Parathyroid adenoma (tissue), 2 donors: ENCODE results near the gene ANO10.
"Not testable (repeated sequence)": the region's sequence is repeated elsewhere in the genome, so short reads cannot be mapped to it uniquely, and the experiment has no call there.

Experiments
- H2AFZ ChIP-seq: fragments of 300-600 bp; sonication (generic); one replicate; pipeline ENCODE4 v1.7.0; 2017; ENCODE audit warnings: antibody characterized with exemption, mild to moderate bottlenecking
- H3K27ac ChIP-seq: fragments of 300-600 bp; sonication (generic); one replicate; pipeline ENCODE4 v1.7.0; 2017
- H3K27me3 ChIP-seq: fragments of 300-600 bp; sonication (generic); one replicate; pipeline ENCODE4 v1.7.0; 2017; ENCODE audit warnings: low read length; ENCODE audit not compliant: control insufficient read depth, insufficient read depth
- H3K36me3 ChIP-seq: fragments of 300-600 bp; sonication (generic); one replicate; pipeline ENCODE4 v1.7.0; 2017; ENCODE audit warnings: low read length; ENCODE audit not compliant: control insufficient read depth, insufficient read depth
- H3K4me1 ChIP-seq: fragments of 300-600 bp; sonication (generic); one replicate; pipeline ENCODE4 v1.7.0; 2017; ENCODE audit warnings: control low read depth
- H3K4me2 ChIP-seq: fragments of 300-600 bp; sonication (generic); one replicate; pipeline ENCODE4 v1.7.0; 2017; ENCODE audit warnings: low read length
- H3K4me3 ChIP-seq: fragments of 300-600 bp; sonication (generic); one replicate; pipeline ENCODE4 v1.7.0; 2017; ENCODE audit warnings: low read depth, low read length
- H3K79me2 ChIP-seq: fragments of 300-600 bp; sonication (generic); one replicate; pipeline ENCODE4 v1.7.0; 2017; ENCODE audit warnings: control low read depth
- H3K9ac ChIP-seq: fragments of 300-600 bp; sonication (generic); one replicate; pipeline ENCODE4 v1.7.0; 2017; ENCODE audit warnings: mild to moderate bottlenecking
- H3K9me3 ChIP-seq: fragments of 300-600 bp; sonication (generic); one replicate; pipeline ENCODE4 v1.7.0; 2017; ENCODE audit warnings: low read length; ENCODE audit not compliant: control insufficient read depth
- TF ChIP-seq, protein P1 (sequence below): fragments of 300-600 bp; sonication (generic); IDR thresholded peaks from one replicate; pipeline ENCODE4 v1.7.0; 2017; ENCODE audit warnings: antibody characterized with exemption, mild to moderate bottlenecking
- donor health status: primary hyperparathyroidism.

ANO10 gene, protein sequence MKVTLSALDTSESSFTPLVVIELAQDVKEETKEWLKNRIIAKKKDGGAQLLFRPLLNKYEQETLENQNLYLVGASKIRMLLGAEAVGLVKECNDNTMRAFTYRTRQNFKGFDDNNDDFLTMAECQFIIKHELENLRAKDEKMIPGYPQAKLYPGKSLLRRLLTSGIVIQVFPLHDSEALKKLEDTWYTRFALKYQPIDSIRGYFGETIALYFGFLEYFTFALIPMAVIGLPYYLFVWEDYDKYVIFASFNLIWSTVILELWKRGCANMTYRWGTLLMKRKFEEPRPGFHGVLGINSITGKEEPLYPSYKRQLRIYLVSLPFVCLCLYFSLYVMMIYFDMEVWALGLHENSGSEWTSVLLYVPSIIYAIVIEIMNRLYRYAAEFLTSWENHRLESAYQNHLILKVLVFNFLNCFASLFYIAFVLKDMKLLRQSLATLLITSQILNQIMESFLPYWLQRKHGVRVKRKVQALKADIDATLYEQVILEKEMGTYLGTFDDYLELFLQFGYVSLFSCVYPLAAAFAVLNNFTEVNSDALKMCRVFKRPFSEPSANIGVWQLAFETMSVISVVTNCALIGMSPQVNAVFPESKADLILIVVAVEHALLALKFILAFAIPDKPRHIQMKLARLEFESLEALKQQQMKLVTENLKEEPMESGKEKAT

DNA sequence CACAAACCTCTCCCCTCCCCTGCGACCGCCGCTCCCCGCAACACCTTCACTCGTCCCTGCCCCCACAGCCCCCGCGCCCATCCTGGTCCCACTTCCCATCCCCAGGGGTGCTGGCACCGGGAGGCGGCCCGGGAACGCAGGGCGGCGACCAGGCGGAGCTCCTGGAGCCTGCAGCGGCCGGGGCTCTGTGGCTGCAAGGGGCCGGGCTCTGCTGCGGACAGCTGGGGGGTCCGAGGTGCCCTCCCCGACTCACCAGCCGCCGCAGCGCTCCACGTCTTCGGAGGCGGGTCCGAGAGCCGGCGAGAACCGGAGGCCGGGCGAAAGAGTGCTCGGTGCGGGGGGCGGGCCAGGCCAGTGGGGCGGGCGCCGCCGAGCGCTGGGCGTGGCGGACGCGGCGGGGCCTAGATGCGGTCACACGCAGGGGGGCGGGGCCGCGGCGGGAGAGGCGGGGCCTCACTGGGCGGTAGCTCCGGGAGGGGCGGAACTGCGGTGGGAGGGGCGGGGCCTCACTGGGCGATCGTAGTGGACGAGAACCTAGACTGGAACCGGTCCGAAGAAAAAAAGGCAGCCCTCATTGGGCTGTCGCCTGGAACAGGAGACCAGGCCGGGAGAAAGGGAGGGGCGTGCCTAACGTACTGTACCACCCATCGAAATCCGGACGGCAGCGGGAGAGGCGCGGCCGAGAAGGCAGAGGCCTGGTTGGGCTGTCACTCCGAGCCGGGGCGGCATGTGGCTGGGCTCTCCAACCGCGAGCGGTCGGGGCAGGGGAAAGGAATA, at the start of gene ANO10:
Gene ANO10, minus strand, starts transcription at position 356 of the 777 bp plus-strand sequence. CDS start 16,159 bp downstream, outside the sequence.
- no peaks in the 10 kb centered on the region for H3K9me3 ChIP-seq
- H3K9ac ChIP-seq: peak within 1 kb of the TSS; percentile 71
- TF ChIP-seq, protein P1, sequence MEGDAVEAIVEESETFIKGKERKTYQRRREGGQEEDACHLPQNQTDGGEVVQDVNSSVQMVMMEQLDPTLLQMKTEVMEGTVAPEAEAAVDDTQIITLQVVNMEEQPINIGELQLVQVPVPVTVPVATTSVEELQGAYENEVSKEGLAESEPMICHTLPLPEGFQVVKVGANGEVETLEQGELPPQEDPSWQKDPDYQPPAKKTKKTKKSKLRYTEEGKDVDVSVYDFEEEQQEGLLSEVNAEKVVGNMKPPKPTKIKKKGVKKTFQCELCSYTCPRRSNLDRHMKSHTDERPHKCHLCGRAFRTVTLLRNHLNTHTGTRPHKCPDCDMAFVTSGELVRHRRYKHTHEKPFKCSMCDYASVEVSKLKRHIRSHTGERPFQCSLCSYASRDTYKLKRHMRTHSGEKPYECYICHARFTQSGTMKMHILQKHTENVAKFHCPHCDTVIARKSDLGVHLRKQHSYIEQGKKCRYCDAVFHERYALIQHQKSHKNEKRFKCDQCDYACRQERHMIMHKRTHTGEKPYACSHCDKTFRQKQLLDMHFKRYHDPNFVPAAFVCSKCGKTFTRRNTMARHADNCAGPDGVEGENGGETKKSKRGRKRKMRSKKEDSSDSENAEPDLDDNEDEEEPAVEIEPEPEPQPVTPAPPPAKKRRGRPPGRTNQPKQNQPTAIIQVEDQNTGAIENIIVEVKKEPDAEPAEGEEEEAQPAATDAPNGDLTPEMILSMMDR: no peak
- H3K79me2 ChIP-seq: no peaks in the 10 kb centered on the region
- peak within 1 kb of the TSS; percentile 92 for H3K4me2 ChIP-seq
- H3K36me3 ChIP-seq: no peaks in the 10 kb centered on the region
- H3K27me3 ChIP-seq: no peaks in the 10 kb centered on the region
- peak within 1 kb of the TSS; percentile 81 for H3K4me3 ChIP-seq
- H2AFZ ChIP-seq: peak within 1 kb of the TSS; percentile 95
- peaks cover 4% of the 10 kb centered on the region for H3K4me1 ChIP-seq
- H3K27ac ChIP-seq: peak within 1 kb of the TSS; percentile 85

DNA sequence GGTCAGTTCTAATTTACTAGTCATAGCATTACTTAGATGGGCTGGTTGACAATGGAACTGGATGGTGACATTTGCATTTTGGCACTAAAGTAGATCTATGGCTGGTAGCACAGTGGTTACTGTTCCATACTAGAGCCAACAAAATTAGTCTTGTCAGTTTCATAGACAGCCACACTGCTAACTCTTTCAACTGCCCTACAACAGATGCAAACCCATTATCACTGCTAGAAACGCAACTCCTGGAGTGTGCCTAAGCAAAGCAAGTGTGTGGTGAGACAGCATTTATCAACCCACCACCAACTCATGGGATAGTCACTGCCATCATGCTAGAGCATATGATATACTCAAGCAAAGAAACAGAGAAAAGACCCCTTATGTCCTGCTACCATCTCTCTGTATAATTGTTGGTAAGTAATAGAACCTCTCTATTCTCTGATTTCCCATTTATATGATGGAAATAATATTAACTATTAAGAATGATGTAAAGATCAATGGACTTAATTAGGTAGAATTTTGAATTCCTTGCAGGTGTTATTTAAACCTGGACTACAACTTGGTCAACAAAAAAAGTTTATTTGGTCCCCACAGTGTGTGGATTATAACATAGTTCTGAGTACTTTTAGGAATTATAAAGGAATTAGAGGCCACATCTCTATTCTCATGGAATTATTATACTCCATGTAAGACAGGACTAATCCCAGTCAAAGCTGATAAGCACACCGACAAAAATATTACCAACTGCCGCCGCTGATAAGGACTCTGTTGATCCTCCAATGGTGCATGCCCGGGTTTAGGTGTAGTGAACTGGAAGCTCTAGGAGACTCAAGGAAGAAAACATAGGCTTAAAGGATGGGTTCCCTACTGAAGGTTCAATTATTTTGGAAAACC, 49.1 kb upstream of the ANO10 start:
- Histone ChIP-seq H3K27me3 (no peaks in the 10 kb centered on the region), H3K4me2 (no peak overlapping the region), H3K27ac (no peak overlapping the region), H3K4me3 (no peak overlapping the region), H3K9ac (no peak overlapping the region), H3K4me1 (no peaks in the 10 kb centered on the region), H3K9me3 (no peaks in the 10 kb centered on the region), H3K79me2 (no peaks in the 10 kb centered on the region), H2AFZ (no peak overlapping the region), H3K36me3 (no peaks in the 10 kb centered on the region)
- TF ChIP-seq, protein P1: no peak

DNA sequence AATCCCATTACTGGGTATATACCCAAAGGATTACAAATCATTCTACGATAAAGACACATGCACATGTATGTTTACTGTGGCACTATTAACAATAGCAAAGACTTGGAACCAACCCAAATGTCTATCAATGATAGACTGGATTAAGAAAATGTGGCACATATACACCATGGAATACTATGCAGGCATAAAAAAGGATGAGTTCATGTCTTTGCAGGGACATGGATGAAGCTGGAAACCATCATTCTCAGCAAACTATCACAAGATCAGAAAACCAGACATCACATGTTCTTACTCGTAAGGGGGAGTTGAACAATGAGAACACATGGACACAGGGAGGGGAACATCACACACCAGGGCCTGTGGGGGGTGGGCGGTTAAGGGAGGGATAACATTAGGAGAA, 43.2 kb upstream of the ANO10 start:
- not testable (repeated sequence) for H3K9ac ChIP-seq, H2AFZ ChIP-seq, H3K27ac ChIP-seq, H3K9me3 ChIP-seq, H3K4me2 ChIP-seq, H3K4me1 ChIP-seq, H3K36me3 ChIP-seq, H3K79me2 ChIP-seq, H3K27me3 ChIP-seq, H3K4me3 ChIP-seq

DNA sequence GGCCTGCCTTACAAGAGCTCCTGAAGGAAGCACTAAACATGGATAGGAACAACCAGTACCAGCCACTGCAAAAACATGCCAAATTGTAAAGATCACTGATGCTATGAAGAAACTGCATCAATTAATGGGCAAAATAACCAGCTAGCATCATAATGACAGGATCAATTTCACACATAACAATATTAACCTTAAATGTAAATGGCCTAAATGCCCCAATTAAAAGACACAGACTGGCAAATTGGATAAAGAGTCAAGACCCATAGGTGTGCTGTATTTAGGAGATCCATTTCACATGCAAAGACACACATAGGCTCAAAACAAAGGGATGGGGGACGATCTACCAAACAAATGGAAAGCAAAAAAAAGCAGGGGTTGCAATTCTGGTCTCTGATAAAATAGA, 39.6 kb upstream of the ANO10 start:
- H3K4me3 ChIP-seq, H3K9me3 ChIP-seq, H3K4me2 ChIP-seq, H2AFZ ChIP-seq, H3K27me3 ChIP-seq, H3K27ac ChIP-seq, H3K9ac ChIP-seq, H3K4me1 ChIP-seq, H3K36me3 ChIP-seq, H3K79me2 ChIP-seq: not testable (repeated sequence)

DNA sequence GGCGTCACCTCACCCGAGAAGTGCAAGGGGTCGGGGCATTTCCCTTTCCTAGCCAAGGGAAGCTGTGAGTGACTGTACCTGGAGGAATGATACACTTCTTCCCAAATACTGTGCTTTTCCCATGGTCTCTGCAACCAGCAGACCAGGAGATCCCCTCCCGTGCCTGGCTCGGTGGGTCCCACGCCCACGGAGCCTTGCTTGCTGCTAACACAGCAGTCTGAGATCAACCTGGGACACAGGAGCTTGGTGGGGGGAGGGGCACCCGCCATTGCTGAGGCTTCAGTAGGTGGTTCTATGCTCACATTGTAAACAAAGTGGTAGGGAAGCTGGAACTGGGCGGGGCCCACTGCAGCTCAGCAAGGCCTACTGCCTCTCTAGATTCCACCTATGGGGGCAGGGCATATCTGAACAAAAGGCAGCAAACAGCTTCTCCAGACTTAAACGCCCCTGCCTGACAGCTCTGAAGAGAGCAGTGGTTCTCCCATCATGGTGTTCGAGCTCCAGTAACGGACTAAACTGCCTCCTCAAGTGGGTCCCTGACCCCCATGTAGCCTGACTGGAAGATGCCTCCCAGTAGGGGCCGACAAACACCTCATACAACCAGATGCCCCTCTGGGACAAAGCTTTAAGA, 37.6 kb upstream of the ANO10 start:
- TF ChIP-seq, protein P1: no peak
- peak overlapping the region; percentile 45 for H2AFZ ChIP-seq
- no peak overlapping the region for H3K9ac ChIP-seq
- no peaks in the 10 kb centered on the region for H3K4me1 ChIP-seq
- no peaks in the 10 kb centered on the region for H3K9me3 ChIP-seq
- no peak overlapping the region for H3K4me3 ChIP-seq
- no peaks in the 10 kb centered on the region for H3K36me3 ChIP-seq
- no peak overlapping the region for H3K27ac ChIP-seq
- H3K79me2 ChIP-seq: no peaks in the 10 kb centered on the region
- no peak overlapping the region for H3K4me2 ChIP-seq
- H3K27me3 ChIP-seq: no peaks in the 10 kb centered on the region

DNA sequence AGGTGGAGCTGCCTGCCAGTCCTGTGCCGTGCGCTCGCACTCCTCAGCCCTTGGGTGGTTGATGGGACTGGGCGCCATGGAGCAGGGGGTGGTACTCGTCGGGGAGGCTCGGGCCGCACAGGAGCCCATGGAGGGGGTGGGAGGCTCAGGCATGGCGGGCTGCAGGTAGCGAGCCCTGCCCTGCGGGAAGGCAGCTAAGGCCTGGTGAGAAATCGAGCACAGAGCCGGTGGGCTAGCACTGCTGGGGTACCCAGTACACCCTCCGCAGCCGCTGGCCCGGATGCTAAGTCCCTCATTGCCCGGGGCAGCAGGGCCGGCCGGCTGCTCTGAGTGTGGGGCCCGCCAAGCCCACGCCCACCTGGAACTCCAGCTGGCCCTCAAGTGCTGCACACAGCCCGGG, 34.6 kb upstream of the ANO10 start:
- H3K9ac ChIP-seq, H3K27ac ChIP-seq, H3K4me1 ChIP-seq, H3K27me3 ChIP-seq, H3K79me2 ChIP-seq, H3K36me3 ChIP-seq, H3K9me3 ChIP-seq, H3K4me3 ChIP-seq, H3K4me2 ChIP-seq, H2AFZ ChIP-seq: not testable (repeated sequence)
